Muscle layer of colon (tissue), 2 donors: ENCODE data around the gene AFF3.

Experiments
- H3K27ac ChIP-seq: one replicate; pipeline ENCODE4 v1.7.0; 2013; ENCODE audit warnings: low read depth, mild to moderate bottlenecking, low read length, moderate library complexity
- H3K27me3 ChIP-seq, 2 donors: one replicate each; pipeline ENCODE4 v1.7.0; 2013; ENCODE audit warnings: low read length in 2 of 2, mild to moderate bottlenecking in 2 of 2; ENCODE audit not compliant: insufficient read depth in 2 of 2, control insufficient read depth in 1 of 2
- H3K36me3 ChIP-seq: one replicate; pipeline ENCODE4 v1.7.0; 2013; ENCODE audit warnings: mild to moderate bottlenecking, low read length; ENCODE audit not compliant: insufficient read depth
- H3K4me1 ChIP-seq: one replicate; pipeline ENCODE4 v1.7.0; 2013; ENCODE audit warnings: mild to moderate bottlenecking, low read length; ENCODE audit not compliant: insufficient read depth
- H3K4me3 ChIP-seq, 2 donors: one replicate each; pipeline ENCODE4 v1.7.0; 2013; ENCODE audit warnings: low read length in 2 of 2, low read depth in 1 of 2, mild to moderate bottlenecking in 1 of 2, moderate library complexity in 1 of 2
- H3K9ac ChIP-seq: one replicate; pipeline ENCODE4 v1.7.0; 2013; ENCODE audit warnings: low read length
- H3K9me3 ChIP-seq: one replicate; pipeline ENCODE4 v1.7.0; 2013; ENCODE audit warnings: mild to moderate bottlenecking, low read length
- donor health status: abdominal sarcoma.
- donor health status: Adenocarcinoma of cecum.

The AFF3 gene

DNA sequence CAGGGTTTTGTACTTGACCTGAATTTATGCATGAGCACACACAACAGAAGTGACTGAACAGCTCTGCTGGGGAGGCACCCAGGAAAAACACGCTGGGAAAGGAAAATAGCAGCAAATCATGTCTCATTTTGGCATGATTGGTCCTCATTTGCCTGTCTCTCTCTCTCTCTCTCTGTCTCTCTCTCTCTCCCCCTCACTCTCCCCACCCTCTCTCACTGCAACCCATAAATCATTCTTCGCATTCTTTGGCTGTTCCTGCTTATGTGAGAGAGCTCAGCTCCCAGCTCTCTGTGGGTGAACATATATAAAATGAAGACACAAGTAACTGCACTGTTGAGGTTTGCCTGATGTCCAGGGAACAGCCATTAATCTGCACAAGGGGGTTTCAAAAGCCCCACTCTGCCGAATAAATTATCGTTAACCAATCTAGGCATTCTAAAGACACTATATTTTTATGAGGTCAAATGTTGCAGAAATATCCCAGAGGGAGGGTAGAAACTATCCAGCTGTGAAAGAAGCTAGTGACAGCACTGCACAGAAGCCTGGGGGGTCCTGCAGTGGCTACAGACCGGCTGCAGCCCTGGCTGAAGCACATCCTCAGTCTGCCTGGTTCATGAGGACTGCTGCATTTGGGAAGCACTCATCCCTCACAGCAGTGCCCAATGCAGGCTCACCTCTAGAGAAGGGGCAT, 260.3 kb downstream of the AFF3 start:
- no peak overlapping the region for H3K4me3 ChIP-seq
- H3K27me3 ChIP-seq, result no peaks in the 10 kb centered on the region
- H3K9ac ChIP-seq, result no peak overlapping the region
- H3K4me1 ChIP-seq, result peaks cover 27% of the 10 kb centered on the region
- no peaks in the 10 kb centered on the region for H3K9me3 ChIP-seq
- H3K36me3 ChIP-seq, result no peaks in the 10 kb centered on the region
- no peak overlapping the region for H3K27ac ChIP-seq

DNA sequence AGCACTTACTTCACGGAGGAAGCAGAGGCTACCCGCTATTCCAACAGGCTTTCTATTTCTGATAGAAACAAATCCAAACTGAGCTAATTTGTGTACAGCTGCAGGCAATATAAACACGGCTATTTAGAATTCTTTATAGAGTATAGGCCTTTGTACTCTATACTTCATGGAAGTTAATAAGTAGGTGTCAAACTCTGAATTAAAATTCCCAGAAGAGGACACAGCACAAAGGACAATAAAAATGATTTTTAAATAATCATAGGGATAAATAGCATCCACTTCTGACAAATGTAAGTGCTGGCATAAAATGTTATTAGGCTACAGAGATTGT, 261.5 kb downstream of the AFF3 start:
- Histone ChIP-seq H3K9ac (no peak overlapping the region), H3K9me3 (no peaks in the 10 kb centered on the region), H3K27me3 (no peaks in the 10 kb centered on the region), H3K27ac (no peak overlapping the region), H3K4me3 (no peak overlapping the region), H3K4me1 (peaks cover 27% of the 10 kb centered on the region), H3K36me3 (no peaks in the 10 kb centered on the region)

DNA sequence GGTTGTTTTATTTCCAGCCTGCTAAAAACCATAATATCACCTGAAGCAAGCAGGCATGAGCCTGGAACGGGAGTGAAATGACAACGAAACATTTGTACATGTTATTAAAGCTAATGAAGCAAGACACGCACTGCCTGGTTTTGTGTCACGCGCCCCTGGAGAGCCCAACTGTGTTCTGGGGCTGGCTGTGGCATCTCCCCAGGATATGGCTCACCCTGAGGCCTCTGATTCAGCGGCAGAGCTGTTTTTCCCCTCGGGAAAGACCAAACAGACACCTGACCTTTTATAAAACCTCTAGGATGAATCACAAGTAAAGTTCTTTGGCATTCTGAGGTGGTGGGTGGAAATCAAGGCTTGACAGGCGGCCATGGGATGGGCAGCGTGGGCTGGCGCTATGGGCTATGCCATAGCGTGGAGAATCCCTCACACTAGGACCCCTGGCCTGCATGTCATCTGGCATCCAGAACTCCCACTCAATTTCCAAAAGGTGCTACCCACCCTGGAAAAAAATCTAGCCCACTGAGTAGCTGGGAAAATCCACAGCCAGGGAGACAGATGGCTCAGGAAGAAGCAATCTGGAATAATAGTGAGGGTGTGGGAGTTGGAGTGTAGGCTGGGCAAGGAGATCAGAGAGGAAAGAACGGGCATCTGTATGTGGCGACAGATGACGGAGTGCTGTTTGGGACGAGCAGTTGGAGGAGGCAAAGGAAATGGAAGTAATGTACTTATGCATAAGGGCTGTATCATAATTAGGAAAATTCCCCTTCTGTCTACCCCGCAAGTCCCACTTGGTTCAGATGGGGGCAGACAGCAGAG, 262.0 kb downstream of the AFF3 start:
- Histone ChIP-seq H3K9me3 (no peaks in the 10 kb centered on the region), H3K4me1 (peaks cover 27% of the 10 kb centered on the region), H3K27me3 (no peaks in the 10 kb centered on the region), H3K36me3 (no peaks in the 10 kb centered on the region), H3K27ac (no peak overlapping the region), H3K9ac (no peak overlapping the region), H3K4me3 (no peak overlapping the region)

DNA sequence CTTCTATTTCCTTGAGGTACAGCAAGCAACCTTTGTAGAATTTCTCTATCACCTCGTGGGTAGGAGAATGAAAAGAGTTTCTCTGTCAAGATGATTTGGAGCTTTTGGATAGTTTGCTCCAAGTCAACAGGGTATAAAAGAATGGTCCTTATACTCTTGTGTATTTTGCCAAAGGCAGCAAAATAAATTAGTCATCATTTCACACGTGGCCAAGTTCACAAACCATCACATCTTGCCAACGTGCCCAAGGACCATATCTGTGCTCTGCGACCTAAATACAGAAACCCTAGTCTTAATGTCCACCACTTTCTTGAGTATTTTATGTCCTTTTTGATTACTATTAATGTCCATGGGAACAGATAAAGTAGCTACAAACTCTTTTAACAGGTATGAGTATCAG, 262.9 kb downstream of the AFF3 start:
- H3K4me3 ChIP-seq, result no peak overlapping the region
- H3K9ac ChIP-seq, result no peak overlapping the region
- peaks cover 27% of the 10 kb centered on the region for H3K4me1 ChIP-seq
- H3K9me3 ChIP-seq, result no peaks in the 10 kb centered on the region
- H3K27me3 ChIP-seq, result no peaks in the 10 kb centered on the region
- H3K27ac ChIP-seq, result no peak overlapping the region
- no peaks in the 10 kb centered on the region for H3K36me3 ChIP-seq

DNA sequence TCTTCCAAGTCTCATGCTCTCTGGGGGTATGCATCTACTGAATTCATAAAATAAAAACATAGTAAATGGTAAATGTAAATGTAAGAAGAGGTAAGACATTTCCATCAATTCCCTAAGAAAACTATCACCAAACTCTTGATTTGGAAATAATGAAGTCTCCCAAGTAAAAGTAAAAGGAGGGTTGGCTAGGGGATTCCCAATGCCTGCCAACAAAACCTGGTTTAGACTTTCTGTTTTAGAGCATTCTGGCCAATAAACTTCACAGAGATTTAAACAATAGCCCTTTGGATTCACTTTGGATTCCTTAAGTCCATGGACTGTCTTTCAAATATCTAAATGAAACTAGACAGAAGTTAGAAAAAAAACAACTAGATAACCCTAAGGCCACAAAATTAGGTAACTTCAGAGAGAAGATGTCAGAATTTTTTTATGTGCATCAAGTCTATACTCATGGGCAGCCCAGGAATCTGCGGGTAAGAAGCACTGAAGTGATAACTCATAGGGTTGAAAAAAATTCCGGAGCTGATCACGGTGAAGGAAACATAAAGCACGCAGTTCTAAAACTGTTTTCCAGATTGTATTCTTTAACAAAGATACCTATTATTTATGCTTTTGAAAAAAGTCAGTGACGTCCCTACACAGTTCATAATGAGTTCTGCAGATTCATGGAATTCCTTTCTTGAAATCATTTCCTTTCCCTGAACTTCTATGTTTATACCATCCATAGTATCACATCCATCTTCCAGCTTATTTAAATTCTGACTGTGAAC, 263.6 kb downstream of the AFF3 start:
- Histone ChIP-seq H3K4me1 (peaks cover 27% of the 10 kb centered on the region), H3K36me3 (no peaks in the 10 kb centered on the region), H3K9me3 (no peaks in the 10 kb centered on the region), H3K9ac (no peak overlapping the region), H3K27ac (no peak overlapping the region), H3K4me3 (no peak overlapping the region), H3K27me3 (no peaks in the 10 kb centered on the region)

DNA sequence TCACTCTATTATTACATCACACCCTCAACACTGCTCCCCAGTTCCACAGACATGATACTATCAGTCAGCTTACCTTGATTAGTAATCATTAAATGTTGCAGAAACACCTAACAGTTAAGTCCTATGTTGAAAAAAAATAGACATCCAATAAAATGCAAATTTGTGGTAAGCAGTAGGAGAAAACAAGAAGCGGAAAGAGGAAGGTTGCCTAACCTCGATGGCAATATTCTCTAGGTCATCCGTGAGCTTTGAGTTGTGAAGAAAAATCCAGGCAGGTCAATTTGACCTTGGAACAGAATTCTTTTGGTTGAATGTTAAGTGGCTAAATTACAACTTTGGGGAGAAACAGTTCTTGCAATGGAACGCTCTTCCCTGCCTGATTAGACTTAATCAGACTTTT, 264.4 kb downstream of the AFF3 start:
- H3K9me3 ChIP-seq, result no peaks in the 10 kb centered on the region
- no peaks in the 10 kb centered on the region for H3K27me3 ChIP-seq
- H3K4me1 ChIP-seq, result peaks cover 23% of the 10 kb centered on the region
- H3K27ac ChIP-seq, result no peak overlapping the region
- H3K9ac ChIP-seq, result no peak overlapping the region
- H3K4me3 ChIP-seq, result no peak overlapping the region
- H3K36me3 ChIP-seq, result no peaks in the 10 kb centered on the region

DNA sequence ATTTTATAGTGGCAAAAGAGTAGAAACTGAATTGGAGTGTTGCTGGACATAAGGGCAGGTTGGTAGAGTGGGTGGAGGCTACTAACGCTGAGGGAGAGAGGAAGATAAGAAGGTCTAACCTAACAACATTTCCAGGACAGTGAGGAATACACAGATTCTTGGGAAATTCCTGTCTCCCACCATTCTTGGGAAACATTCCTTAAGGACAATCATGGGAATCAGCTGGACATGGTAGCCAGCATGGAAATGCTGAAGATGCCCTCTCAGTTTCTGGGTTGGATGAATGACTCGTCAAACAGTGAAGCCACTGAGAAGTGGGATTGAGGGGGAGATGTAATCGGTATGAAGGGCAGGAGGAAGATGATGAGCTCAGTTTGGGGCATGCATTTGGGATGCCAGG, 265.4 kb downstream of the AFF3 start:
- Histone ChIP-seq H3K36me3 (no peaks in the 10 kb centered on the region), H3K9ac (no peak overlapping the region), H3K27me3 (no peaks in the 10 kb centered on the region), H3K9me3 (no peaks in the 10 kb centered on the region), H3K4me3 (no peak overlapping the region), H3K4me1 (peaks cover 13% of the 10 kb centered on the region), H3K27ac (no peak overlapping the region)

DNA sequence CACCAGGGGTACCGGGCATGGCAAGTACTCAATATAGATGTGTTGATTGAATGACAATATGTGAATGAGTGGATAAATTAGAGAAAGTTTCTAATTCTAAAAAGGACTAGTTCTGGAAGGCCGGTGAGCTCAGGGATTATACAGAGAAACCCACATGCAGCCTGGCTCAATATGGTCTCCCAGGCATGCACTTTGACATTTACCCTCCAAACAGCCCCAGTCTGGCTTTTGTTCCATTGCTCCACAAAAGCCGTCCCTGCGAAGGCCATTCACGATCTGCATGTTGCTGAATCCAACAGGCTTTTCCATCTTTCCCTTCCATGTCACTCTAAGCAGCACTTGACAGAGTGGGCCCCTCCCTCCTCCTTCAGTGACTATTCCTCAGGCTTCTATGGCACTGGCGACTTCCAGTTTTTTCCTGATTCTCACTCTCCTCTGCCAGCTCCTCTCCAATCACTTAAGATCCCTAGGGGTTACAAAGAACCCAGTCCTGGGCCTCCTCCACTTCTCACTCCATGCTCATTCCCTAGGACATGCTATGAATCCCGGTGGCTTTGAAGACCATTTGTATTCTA, 266.7 kb downstream of the AFF3 start:
- H3K9ac ChIP-seq, result no peak overlapping the region
- peaks cover 7% of the 10 kb centered on the region for H3K4me1 ChIP-seq
- H3K27me3 ChIP-seq, result no peaks in the 10 kb centered on the region
- H3K4me3 ChIP-seq, result no peak overlapping the region
- no peaks in the 10 kb centered on the region for H3K36me3 ChIP-seq
- no peaks in the 10 kb centered on the region for H3K9me3 ChIP-seq
- no peak overlapping the region for H3K27ac ChIP-seq

DNA sequence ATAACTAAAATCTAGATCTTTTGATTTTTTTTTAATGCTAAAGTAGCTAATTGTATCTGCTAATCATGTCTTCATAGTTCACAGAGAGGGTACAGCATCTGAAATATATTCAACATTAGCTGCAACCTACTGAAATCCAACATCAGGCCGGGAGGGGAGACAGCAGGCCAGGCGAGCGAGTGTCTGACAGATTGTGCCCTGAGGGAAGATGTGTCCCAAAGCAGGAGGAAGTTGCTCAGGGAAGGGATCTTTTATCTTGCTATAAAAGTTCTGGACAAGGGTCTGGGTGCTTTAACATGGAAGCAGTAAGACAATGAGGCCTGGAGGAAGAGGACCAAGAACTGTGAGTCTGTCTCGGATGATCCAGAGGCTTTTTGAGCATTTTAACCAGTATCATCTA, 274.1 kb downstream of the AFF3 start:
- H3K27me3 ChIP-seq, result no peaks in the 10 kb centered on the region
- no peaks in the 10 kb centered on the region for H3K4me1 ChIP-seq
- H3K4me3 ChIP-seq, result no peak overlapping the region
- no peak overlapping the region for H3K9ac ChIP-seq
- no peaks in the 10 kb centered on the region for H3K9me3 ChIP-seq
- no peaks in the 10 kb centered on the region for H3K36me3 ChIP-seq
- H3K27ac ChIP-seq, result no peak overlapping the region

DNA sequence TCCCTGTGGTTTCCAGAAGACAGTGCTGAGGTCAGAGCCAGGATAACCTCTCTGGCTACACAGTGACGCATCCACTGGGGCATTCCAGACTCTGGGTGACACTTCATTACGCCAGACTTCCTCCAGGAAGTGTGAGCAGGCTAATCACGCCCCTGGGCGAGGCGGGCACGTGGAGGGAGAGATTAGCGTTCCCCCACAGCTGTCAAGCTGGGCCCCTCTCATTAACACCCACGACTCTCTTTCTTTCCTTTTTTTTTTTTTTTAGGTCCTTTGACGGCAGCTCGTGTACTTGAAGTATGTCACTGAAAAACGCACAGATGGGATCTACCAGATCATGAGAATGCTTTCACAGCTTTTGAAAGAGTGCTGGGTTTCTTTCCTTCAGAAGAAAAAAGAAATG, 274.6 kb downstream of the AFF3 start:
- no peaks in the 10 kb centered on the region for H3K9me3 ChIP-seq
- H3K4me1 ChIP-seq, result no peaks in the 10 kb centered on the region
- no peak overlapping the region for H3K4me3 ChIP-seq
- H3K36me3 ChIP-seq, result no peaks in the 10 kb centered on the region
- H3K27ac ChIP-seq, result no peak overlapping the region
- H3K9ac ChIP-seq, result no peak overlapping the region
- no peaks in the 10 kb centered on the region for H3K27me3 ChIP-seq

DNA sequence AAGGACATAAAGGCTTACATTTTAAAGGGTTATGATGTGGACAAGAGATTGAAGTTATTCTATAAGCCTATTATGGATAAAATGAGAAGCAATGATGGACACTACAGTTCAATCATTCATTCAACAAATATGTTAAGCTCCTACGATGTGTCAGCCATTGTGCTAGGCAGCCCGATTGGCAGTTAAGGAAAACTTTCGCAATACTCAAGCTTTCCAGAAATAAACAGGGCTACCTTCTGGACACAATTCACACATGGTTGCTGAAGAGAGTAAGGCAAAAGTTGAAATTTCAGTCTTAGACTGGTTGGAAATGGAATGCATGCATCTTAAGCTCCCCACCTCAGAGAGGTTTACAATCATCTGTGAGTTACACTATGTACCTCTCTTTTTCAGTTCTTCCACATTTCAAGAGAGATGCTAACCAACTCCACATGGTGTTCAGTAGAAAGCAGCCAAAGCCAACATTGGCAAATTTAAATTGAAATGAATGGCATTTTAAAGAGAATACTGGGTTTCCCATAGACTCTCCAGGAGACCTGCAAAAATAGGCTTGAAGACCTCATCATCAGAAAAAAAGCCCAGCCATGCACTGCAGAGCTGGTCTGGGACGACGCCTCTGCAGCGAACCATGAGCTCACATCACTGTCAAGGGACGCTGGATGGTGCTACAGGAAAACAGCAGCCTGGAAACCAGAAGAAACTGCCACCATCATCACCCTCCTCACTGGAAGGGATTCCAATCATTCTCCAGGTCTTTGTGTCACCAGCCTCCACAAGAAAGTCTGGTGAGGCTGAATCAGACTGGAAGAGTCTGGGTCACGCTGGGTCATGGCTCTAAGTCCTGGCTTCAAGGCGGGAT, 276.3 kb downstream of the AFF3 start:
- Histone ChIP-seq H3K36me3 (no peaks in the 10 kb centered on the region), H3K27ac (no peak overlapping the region), H3K9ac (no peak overlapping the region), H3K9me3 (no peaks in the 10 kb centered on the region), H3K27me3 (no peaks in the 10 kb centered on the region), H3K4me1 (no peaks in the 10 kb centered on the region), H3K4me3 (no peak overlapping the region)
